Upper lobe of right lung (tissue), 1 donor: Measurements from ENCODE around the gene QRFPR. TPM values are rescaled to one million over a fixed set of nuclear protein-coding genes. Genes with fewer than 3 reads are reported as not detected.

Experiments
- ATAC-seq: fragments of 200-7000 bp; cut with Tn5 transposase; one replicate; pipeline ENCODE4 v1.9.1; 2020; ENCODE audit warnings: mild to moderate bottlenecking, moderate library complexity
- DNase-seq: peaks from one replicate; pipeline ENCODE4 v3.0.0-alpha.2; 2020
- H3K27ac ChIP-seq: fragments of 200-600 bp; one replicate; pipeline ENCODE4 v1.8.0; 2022
- H3K27me3 ChIP-seq: fragments of 200-600 bp; one replicate; pipeline ENCODE4 v1.8.0; 2022; ENCODE audit warnings: mild to moderate bottlenecking
- H3K36me3 ChIP-seq: fragments of 200-600 bp; one replicate; pipeline ENCODE4 v1.8.0; 2022
- H3K4me1 ChIP-seq: fragments of 200-600 bp; one replicate; pipeline ENCODE4 v1.8.0; 2022
- H3K4me3 ChIP-seq: fragments of 200-600 bp; one replicate; pipeline ENCODE4 v1.8.0; 2022; ENCODE audit warnings: mild to moderate bottlenecking
- H3K9me3 ChIP-seq: fragments of 200-600 bp; one replicate; pipeline ENCODE4 v1.8.0; 2022
- CTCF ChIP-seq: fragments of 200-600 bp; IDR thresholded peaks from one replicate; pipeline ENCODE4 v1.8.0; 2022; ENCODE audit warnings: antibody characterized with exemption
- intact Hi-C: fragments of 100-400 bp; cut with DNase I; formaldehyde crosslinking; loops from one replicate; pipeline ENCODE4 v1.11.0; 2022
- total RNA-seq: library from RNA; stranded (reverse); fragmentation: NEBNext Ultra II Directional; extraction: Animal tissue kit (Norgen Biotek cat#: 25700); gene quantifications from one replicate; pipeline ENCODE4 v1.2.1, GENCODE V29; 2021
- donor health status: DM: no; HTN: yes; CAD: no; lungs with severe emphysema.

QRFPR gene
- total RNA-seq, 1 donor from 2014 or later: 0.32 TPM

GRCh38 chr4:121339824-121340223 is 41.0 kb downstream of the QRFPR start:
- H3K4me1 ChIP-seq: no peaks in the 10 kb centered on the region
- H3K36me3 ChIP-seq: no peaks in the 10 kb centered on the region
- no peak overlapping the region for H3K27ac ChIP-seq
- intact Hi-C loops: no loop called here
- no peak for TF ChIP-seq CTCF
- ATAC-seq (no peak), DNase-seq (no peak)
- H3K27me3 ChIP-seq: no peaks in the 10 kb centered on the region
- no peak overlapping the region for H3K4me3 ChIP-seq
- no peaks in the 10 kb centered on the region for H3K9me3 ChIP-seq

GRCh38 chr4:121339307-121339706 is 41.5 kb downstream of the QRFPR start:
- no peak overlapping the region for H3K27ac ChIP-seq

GRCh38 chr4:121338518-121338917 is 42.3 kb downstream of the QRFPR start:
- Histone ChIP-seq H3K36me3 (no peaks in the 10 kb centered on the region), H3K27ac (no peak overlapping the region), H3K4me1 (no peaks in the 10 kb centered on the region), H3K4me3 (no peak overlapping the region), H3K27me3 (no peaks in the 10 kb centered on the region), H3K9me3 (no peaks in the 10 kb centered on the region)
- no peak for TF ChIP-seq CTCF
- DNase-seq (no peak), ATAC-seq (no peak)
- intact Hi-C loops: no loop called here

More at GRCh38 chr4:121339307-121339706, 41.5 kb downstream of the QRFPR start:
- no peak for TF ChIP-seq CTCF
- H3K27me3 ChIP-seq: no peaks in the 10 kb centered on the region
- ATAC-seq (no peak), DNase-seq (no peak)
- no peaks in the 10 kb centered on the region for H3K36me3 ChIP-seq
- intact Hi-C loops: no loop called here
- H3K4me3 ChIP-seq: no peak overlapping the region
- no peaks in the 10 kb centered on the region for H3K9me3 ChIP-seq
- H3K4me1 ChIP-seq: no peaks in the 10 kb centered on the region

- Histone ChIP-seq H3K4me1 (no peaks in the 10 kb centered on the region), H3K36me3 (no peaks in the 10 kb centered on the region), H3K27ac (no peak overlapping the region), H3K9me3 (no peaks in the 10 kb centered on the region), H3K27me3 (no peaks in the 10 kb centered on the region), H3K4me3 (no peak overlapping the region)
- intact Hi-C loops: no loop called here
- no peak for ATAC-seq
- TF ChIP-seq CTCF: no peak
- DNase-seq: no peak
Observed at GRCh38 chr4:121336706-121337105, 44.1 kb downstream of the QRFPR start.

GRCh38 chr4:121330180-121330665 is 50.6 kb downstream of the QRFPR start:
- no peak overlapping the region for H3K27ac ChIP-seq
- intact Hi-C loops: no loop called here
- no peaks in the 10 kb centered on the region for H3K9me3 ChIP-seq
- TF ChIP-seq CTCF: no peak
- no peak for ATAC-seq
- no peak for DNase-seq
- no peaks in the 10 kb centered on the region for H3K36me3 ChIP-seq
- H3K4me1 ChIP-seq: no peaks in the 10 kb centered on the region
- no peak overlapping the region for H3K4me3 ChIP-seq
- H3K27me3 ChIP-seq: no peaks in the 10 kb centered on the region

GRCh38 chr4:121326597-121326996 is 54.2 kb downstream of the QRFPR start:
- no peaks in the 10 kb centered on the region for H3K9me3 ChIP-seq
- intact Hi-C loops: no loop called here
- TF ChIP-seq CTCF: no peak
- no peaks in the 10 kb centered on the region for H3K27me3 ChIP-seq
- H3K36me3 ChIP-seq: no peaks in the 10 kb centered on the region
- no peak for DNase-seq
- no peak overlapping the region for H3K27ac ChIP-seq
- H3K4me1 ChIP-seq: no peaks in the 10 kb centered on the region
- H3K4me3 ChIP-seq: no peak overlapping the region
- ATAC-seq: no peak
